Measurements from ENCODE around the gene CHPF. TPM values are rescaled to one million over a fixed set of nuclear protein-coding genes. Genes with fewer than 3 reads are reported as not detected.

The CHPF gene
- total RNA-seq, 2 experiments from 2014 or later, result 24.1 to 33.0 TPM

DNA sequence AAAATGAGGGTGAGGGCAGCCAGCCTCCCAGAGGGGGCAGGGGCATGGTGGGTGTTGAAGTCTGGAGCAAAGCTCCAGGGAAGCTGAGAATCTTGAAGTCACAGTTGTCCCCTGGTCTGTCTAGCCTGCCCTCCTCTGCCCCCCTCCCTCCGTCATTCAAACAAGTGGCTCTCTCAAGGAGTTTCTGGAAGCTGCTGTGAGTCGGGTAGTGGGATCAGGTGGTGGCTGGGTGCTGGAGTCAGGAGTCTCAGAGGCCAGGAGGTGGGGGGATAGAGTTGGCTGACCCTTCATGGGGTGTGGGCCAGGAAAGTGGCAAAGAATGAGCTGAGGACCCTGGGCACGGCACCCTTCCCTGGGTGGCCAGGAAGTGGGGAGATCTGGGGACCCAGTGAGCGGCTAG lies 29.8 kb downstream of the CHPF start:
- Histone ChIP-seq H3K9me3 (ENCODE audit: low read length) (no peaks in the 10 kb centered on the region), H3K4me1 (ENCODE audit: insufficient read depth, low read length, poor library complexity, severe bottlenecking) (peaks cover 8% of the 10 kb centered on the region), H4K20me1 (ENCODE audit: insufficient read depth, low read length) (no peaks in the 10 kb centered on the region), H3K79me2 (ENCODE audit: insufficient read depth, low read depth, low read length) (no peaks in the 10 kb centered on the region), H3K4me3 (ENCODE audit: low read depth, low read length, poor library complexity, severe bottlenecking) (no peak overlapping the region), H2AFZ (ENCODE audit: low read length) (no peak overlapping the region), H3K9me2 (ENCODE audit: insufficient read depth, low read length) (no peaks in the 10 kb centered on the region), H3K4me2 (ENCODE audit: low read length) (no peak overlapping the region), H3K36me3 (ENCODE audit: insufficient read depth, low read length) (no peaks in the 10 kb centered on the region), H3K27ac (ENCODE audit: low read depth, low read length, poor library complexity, severe bottlenecking) (no peak overlapping the region)
- DNase-seq (ENCODE audit: low spot score), result no peak
- TF ChIP-seq CTCF (conservative IDR thresholded peaks at IDR 0.05; ENCODE audit: low read length) (no peak), EZH2phosphoT487 (IDR thresholded peaks at IDR 0.05; ENCODE audit: borderline replicate concordance, low read depth, low read length) (no peak)
- intact Hi-C loops (cut with micrococcal nuclease; ENCODE audit: unreplicated experiment), result no loop called here
- no TSS peak for BruUV-seq (replicated peaks)
- ChIA-PET CTCF (ENCODE audit: unreplicated experiment) (no interaction called here), POLR2A (no interaction called here)

DNA sequence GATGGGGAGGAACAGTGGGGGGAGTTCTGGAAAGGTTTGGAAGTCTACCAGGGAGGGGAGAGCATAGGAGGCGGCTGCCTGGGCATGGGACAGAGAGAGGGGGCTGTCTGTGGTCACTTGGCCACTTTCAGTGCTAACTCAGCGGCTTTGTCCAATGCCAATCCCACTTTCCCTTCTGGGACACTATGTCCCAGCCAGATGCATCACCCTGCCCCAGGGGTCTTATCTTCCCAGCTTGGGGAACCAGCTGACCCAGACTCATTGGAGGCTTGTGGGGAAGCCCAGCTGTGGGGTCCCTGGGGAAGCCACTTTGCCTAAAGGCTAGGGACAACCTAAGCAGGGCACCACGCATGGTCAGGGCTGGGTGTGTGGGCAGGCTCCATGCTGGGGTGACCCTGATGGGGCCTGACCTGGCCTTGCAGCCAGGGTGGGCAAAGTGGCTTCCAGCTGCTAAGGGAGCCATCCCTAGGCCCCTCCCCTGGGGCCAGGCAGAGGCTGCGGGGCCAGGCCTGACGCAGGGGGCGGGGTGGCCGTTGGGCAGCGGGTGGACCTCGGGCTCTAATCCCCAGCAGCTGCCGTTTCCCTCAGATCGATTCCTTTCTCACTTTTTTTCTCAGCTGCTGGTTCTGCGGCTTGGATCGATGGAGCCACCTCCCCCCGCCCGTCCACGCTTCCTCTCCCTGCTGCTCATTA lies 30.9 kb downstream of the CHPF start:
- no peaks in the 10 kb centered on the region for H4K20me1 ChIP-seq (ENCODE audit: insufficient read depth, low read length)
- POLR2A ChIA-PET, result no interaction called here
- intact Hi-C loops (cut with micrococcal nuclease; ENCODE audit: unreplicated experiment), result no loop called here
- CTCF ChIA-PET (ENCODE audit: unreplicated experiment), result no interaction called here
- peaks cover 10% of the 10 kb centered on the region for H3K4me1 ChIP-seq (ENCODE audit: insufficient read depth, low read length, poor library complexity, severe bottlenecking)
- no peak overlapping the region for H2AFZ ChIP-seq (ENCODE audit: low read length)
- no TSS peak for BruUV-seq (replicated peaks)
- DNase-seq (ENCODE audit: low spot score), result no peak
- H3K79me2 ChIP-seq (ENCODE audit: insufficient read depth, low read depth, low read length), result no peaks in the 10 kb centered on the region
- no peaks in the 10 kb centered on the region for H3K9me2 ChIP-seq (ENCODE audit: insufficient read depth, low read length)
- no peaks in the 10 kb centered on the region for H3K9me3 ChIP-seq (ENCODE audit: low read length)
- H3K36me3 ChIP-seq (ENCODE audit: insufficient read depth, low read length), result no peaks in the 10 kb centered on the region
- no peak overlapping the region for H3K4me2 ChIP-seq (ENCODE audit: low read length)
- TF ChIP-seq EZH2phosphoT487 (IDR thresholded peaks at IDR 0.05; ENCODE audit: borderline replicate concordance, low read depth, low read length), result no peak
- H3K4me3 ChIP-seq (ENCODE audit: low read depth, low read length, poor library complexity, severe bottlenecking), result no peak overlapping the region
- H3K27ac ChIP-seq (ENCODE audit: low read depth, low read length, poor library complexity, severe bottlenecking), result no peak overlapping the region

DNA sequence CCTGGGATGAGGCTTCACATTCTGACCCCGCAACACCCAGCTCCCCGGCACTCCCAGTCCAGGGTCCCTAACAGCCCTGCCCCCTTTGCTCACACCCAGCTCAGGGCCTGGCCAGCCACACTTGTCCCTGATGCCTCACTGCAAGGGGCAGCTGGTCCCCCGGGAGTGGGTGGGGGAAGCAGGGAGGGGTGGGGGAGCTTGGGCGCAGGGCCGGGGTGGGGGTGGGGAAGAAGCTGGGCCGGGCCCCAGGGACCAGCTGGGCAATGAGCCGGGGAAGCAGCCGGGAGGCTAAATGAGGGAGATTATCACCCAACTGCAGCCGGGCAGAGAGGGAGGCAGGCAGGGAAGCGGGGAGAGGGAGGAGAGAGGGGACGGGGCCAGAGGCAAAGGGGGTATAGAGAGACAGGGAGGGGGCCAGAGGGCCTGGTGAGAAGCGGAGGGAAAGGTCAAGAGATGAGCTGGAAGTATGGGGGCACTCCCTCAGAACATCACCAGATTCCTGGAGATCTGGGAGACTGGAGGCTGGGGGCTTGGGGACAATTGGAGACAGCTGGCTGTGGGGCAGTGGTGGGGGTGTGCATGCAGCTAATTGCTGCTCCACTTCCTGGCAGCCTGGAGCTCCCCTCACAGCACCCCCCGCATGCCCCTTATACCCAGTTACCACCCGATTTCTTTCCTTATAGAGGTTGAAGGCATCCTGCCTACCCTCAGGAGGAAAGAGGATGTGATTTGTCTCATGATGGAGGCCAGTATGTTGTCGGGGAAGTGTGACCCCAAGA lies 31.9 kb downstream of the CHPF start:
- Histone ChIP-seq H3K27ac (ENCODE audit: low read depth, low read length, poor library complexity, severe bottlenecking) (no peak overlapping the region), H2AFZ (ENCODE audit: low read length) (no peak overlapping the region), H3K4me3 (ENCODE audit: low read depth, low read length, poor library complexity, severe bottlenecking) (no peak overlapping the region), H3K4me2 (ENCODE audit: low read length) (no peak overlapping the region), H3K9me2 (ENCODE audit: insufficient read depth, low read length) (no peaks in the 10 kb centered on the region), H3K36me3 (ENCODE audit: insufficient read depth, low read length) (no peaks in the 10 kb centered on the region), H3K9me3 (ENCODE audit: low read length) (no peaks in the 10 kb centered on the region), H3K79me2 (ENCODE audit: insufficient read depth, low read depth, low read length) (no peaks in the 10 kb centered on the region), H4K20me1 (ENCODE audit: insufficient read depth, low read length) (no peaks in the 10 kb centered on the region), H3K4me1 (ENCODE audit: insufficient read depth, low read length, poor library complexity, severe bottlenecking) (peaks cover 10% of the 10 kb centered on the region)
- TF ChIP-seq CTCF (conservative IDR thresholded peaks at IDR 0.05; ENCODE audit: low read length), result no peak
- no peak for TF ChIP-seq EZH2phosphoT487 (IDR thresholded peaks at IDR 0.05; ENCODE audit: borderline replicate concordance, low read depth, low read length)
- ChIA-PET CTCF (ENCODE audit: unreplicated experiment) (interaction anchor here (0.6 kb wide), 3 partner anchors 13 to 114 kb away, joined by 3 to 4 read pairs (median 3); partner anchors contain the start of gene GMPPA), POLR2A (interaction anchor here (0.5 to 0.6 kb wide), 3 partner anchors 23 to 1315 kb away, joined by 3 read pairs; no protein-coding TSS in a partner anchor)
- intact Hi-C loops (cut with micrococcal nuclease; ENCODE audit: unreplicated experiment), result no loop called here
- DNase-seq (ENCODE audit: low spot score), result no peak
- no TSS peak for BruUV-seq (replicated peaks)

Data from OCI-LY7 (cell line).